Measurements from ENCODE around the gene CMC1.
A peak's percentile ranks its signal among the peaks of the same experiment; 100 is the strongest.

CMC1 gene

DNA sequence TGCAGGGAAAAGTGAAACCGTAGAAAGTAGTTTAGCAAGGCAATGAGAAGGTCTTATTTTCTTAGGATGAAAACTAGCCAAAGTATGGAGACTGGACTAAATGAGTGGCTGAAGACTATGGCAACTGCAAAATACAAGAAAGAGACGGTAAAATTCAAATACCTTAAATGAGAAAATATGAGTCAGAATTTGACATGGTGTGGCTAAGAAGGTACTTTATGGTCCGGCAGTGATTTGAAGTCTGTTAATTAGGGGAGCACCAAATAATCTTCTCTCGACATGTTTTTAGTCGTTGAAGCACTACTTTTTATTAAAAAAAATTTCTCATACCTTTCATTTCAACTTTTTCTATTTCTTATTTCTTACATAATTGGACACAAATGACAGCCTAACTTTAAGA, 12.8 kb upstream of the CMC1 start:
- H3K27ac Mint-ChIP-seq: no peak overlapping the region

GRCh38 chr3:28232659-28233058, 8.8 kb upstream of the CMC1 start:
- Mint-ChIP-seq H3K4me3 (no peak overlapping the region), H3K4me1 (peaks cover 6% of the 10 kb centered on the region), H3K9me3 (peaks cover 7 to 14% of the 10 kb centered on the region in 2 donors), H3K27ac (no peak overlapping the region), H3K27me3 (no peaks in the 10 kb centered on the region)
- ATAC-seq (no peak), DNase-seq (no peak)

More for the DNA sequence above, 12.8 kb upstream of the CMC1 start:
- Mint-ChIP-seq H3K27me3 (no peaks in the 10 kb centered on the region), H3K4me3 (no peak overlapping the region), H3K4me1 (peaks cover 11% of the 10 kb centered on the region), H3K9me3 (peaks cover 10 to 14% of the 10 kb centered on the region in 2 donors)
- DNase-seq (no peak), ATAC-seq (no peak)

DNA sequence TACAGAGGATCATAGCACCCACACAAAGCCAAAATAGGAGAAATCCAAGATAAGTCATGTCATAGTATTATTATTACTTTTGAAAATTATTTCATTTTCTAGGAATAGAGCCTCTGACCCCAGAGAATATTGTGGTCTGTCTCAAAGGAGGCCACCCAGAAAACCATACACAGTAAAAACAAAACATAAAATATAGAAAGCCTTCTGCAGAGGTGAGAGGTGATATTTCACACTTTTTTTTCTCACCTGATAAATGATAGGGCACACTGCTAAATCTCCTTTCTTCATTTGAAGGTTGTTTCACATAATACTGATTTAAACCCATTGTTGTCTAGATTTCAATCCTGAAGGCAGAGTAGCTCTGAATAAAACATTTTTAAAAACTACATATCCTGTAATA, 7.0 kb upstream of the CMC1 start:
- Mint-ChIP-seq H3K27me3 (no peaks in the 10 kb centered on the region), H3K4me1 (peaks cover 11% of the 10 kb centered on the region), H3K4me3 (no peak overlapping the region), H3K27ac (no peak overlapping the region), H3K9me3 (peaks cover 7 to 14% of the 10 kb centered on the region in 2 donors)
- DNase-seq: no peak
- no peak for ATAC-seq

DNA sequence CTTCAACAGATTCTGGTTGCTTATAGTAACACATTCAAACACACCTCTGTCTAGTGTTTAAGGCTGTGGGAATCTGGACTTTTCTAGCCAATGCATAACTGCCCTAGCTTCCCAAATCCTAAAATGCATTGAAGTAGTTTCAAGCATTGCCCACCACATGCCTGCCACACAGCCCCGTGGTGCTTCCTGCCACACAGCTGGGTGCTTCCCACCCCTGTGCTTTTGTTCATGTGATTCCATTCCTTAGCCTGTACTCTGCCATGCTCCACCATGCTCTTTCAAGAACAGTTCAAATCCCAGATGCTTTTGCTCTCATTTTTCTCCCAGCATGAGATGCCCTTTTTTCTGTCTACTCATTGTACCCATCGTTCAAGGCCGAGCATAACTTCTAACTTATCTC, 2.3 kb upstream of the CMC1 start:
- Mint-ChIP-seq H3K27me3 (no peaks in the 10 kb centered on the region), H3K4me1 (peaks cover 26% of the 10 kb centered on the region), H3K9me3 (peaks cover 7 to 11% of the 10 kb centered on the region in 2 donors), H3K4me3 (no peak overlapping the region), H3K27ac (no peak overlapping the region)
- DNase-seq (no peak), ATAC-seq (no peak)

GRCh38 chr3:28240441-28240840, 978 bp upstream of the CMC1 start:
- H3K4me1 Mint-ChIP-seq: peaks cover 37% of the 10 kb centered on the region
- ATAC-seq: no peak
- no peak for DNase-seq
- no peaks in the 10 kb centered on the region for H3K27me3 Mint-ChIP-seq
- peaks cover 3 to 6% of the 10 kb centered on the region in 2 donors for H3K9me3 Mint-ChIP-seq
- H3K27ac Mint-ChIP-seq: no peak overlapping the region
- H3K4me3 Mint-ChIP-seq: peak overlapping the region; percentile 89 to 91

- DNase-seq (no peak), ATAC-seq (no peak)
- Mint-ChIP-seq H3K4me3 (peak overlapping the region; percentile 89 to 91), H3K27me3 (no peaks in the 10 kb centered on the region), H3K9me3 (peaks cover 0 to 4% of the 10 kb centered on the region in 2 donors), H3K27ac (no peak overlapping the region), H3K4me1 (peaks cover 54% of the 10 kb centered on the region)
Measured at GRCh38 chr3:28242519-28242918, 1.1 kb downstream of the CMC1 start.

GRCh38 chr3:28243424-28244106, 2.1 kb downstream of the CMC1 start:
- Mint-ChIP-seq H3K9me3 (peaks cover 0 to 4% of the 10 kb centered on the region in 2 donors), H3K27ac (no peak overlapping the region), H3K4me1 (peaks cover 65% of the 10 kb centered on the region), H3K27me3 (no peaks in the 10 kb centered on the region), H3K4me3 (peak overlapping the region in 1 of 2 donors; percentile 91)
- ATAC-seq: no peak
- DNase-seq: no peak

GRCh38 chr3:28244491-28244890, 3.1 kb downstream of the CMC1 start:
- Mint-ChIP-seq H3K27me3 (no peaks in the 10 kb centered on the region), H3K4me3 (no peak overlapping the region)
- no peak for DNase-seq

DNA sequence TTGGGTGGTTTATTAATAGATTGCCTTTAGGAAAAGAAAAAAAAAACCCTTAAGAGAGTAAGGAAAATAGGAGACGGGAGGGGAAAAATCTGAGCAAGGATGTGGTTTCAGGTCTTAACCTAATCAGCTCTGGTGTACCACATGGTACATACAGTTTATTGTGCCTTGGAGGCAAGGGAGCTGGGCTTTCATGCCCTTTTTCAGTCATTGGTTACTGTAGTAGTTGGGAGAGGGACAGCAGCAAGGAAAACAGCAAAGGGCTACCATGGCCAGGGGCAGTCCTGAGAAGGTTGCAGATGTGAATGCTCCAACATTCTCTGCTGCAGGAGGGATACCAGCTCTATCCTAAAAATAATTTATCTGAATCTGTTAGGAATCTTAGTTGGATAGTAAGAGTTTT, 5.9 kb downstream of the CMC1 start:
- peaks cover 0 to 4% of the 10 kb centered on the region in 2 donors for H3K9me3 Mint-ChIP-seq
- peaks cover 89% of the 10 kb centered on the region for H3K4me1 Mint-ChIP-seq
- no peak overlapping the region for H3K27ac Mint-ChIP-seq
- H3K27me3 Mint-ChIP-seq: no peaks in the 10 kb centered on the region
- DNase-seq: no peak
- peak overlapping the region in 1 of 2 donors; percentile 5 for H3K4me3 Mint-ChIP-seq
- ATAC-seq: no peak

More at GRCh38 chr3:28244491-28244890, 3.1 kb downstream of the CMC1 start:
- Mint-ChIP-seq H3K27ac (no peak overlapping the region), H3K4me1 (peaks cover 66% of the 10 kb centered on the region), H3K9me3 (peaks cover 0 to 4% of the 10 kb centered on the region in 2 donors)
- no peak for ATAC-seq

DNA sequence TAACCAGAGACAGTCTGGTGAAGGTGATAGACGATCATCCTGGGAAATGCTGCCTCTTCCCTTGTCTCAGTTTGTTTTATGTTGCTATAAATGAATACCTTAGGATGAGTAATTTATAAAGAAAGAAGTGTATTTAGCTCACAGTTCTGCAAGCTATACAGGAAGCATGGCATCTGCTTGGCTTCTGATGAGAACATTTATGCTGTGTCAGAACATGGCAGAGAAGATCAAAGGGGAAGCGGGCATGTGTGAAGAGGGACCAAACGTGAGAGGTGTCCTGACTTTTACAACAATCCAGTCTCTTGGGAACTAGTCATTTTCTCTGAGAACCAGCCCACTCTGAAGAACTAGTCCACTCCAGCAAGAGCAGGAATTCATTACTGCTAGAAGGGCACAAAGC, 9.6 kb downstream of the CMC1 start:
- Mint-ChIP-seq H3K27me3 (no peaks in the 10 kb centered on the region), H3K4me1 (peaks cover 81% of the 10 kb centered on the region), H3K27ac (no peak overlapping the region), H3K9me3 (no peaks in the 10 kb centered on the region), H3K4me3 (no peak overlapping the region)
- DNase-seq: no peak
- ATAC-seq: no peak

DNA sequence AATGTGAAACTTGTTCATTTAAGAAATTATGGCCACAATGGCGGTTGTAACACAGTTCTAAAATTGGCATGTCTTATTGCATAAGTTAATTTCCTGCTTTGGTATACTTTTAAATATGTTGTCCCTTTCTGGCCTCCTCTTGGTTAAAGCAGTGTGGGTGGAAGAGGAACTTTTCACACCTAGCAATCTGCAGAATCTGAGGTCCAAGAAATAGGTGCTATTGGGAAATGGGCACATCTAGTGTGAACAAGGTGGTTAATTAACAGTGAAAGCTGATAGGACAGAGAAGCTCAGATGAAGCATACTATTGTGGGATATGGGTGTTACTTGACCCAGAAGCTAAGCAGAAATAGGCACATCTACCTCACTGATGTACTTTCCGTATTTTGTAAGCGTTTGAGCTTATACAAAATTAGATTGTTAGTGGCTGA, 10.6 kb downstream of the CMC1 start:
- ATAC-seq (no peak), DNase-seq (no peak)
- Mint-ChIP-seq H3K4me3 (no peak overlapping the region), H3K27ac (no peak overlapping the region), H3K27me3 (no peaks in the 10 kb centered on the region), H3K4me1 (peaks cover 71% of the 10 kb centered on the region), H3K9me3 (no peaks in the 10 kb centered on the region)

GRCh38 chr3:28253040-28253715, 11.8 kb downstream of the CMC1 start:
- Mint-ChIP-seq H3K27ac (no peak overlapping the region), H3K4me1 (peaks cover 60% of the 10 kb centered on the region), H3K4me3 (no peak overlapping the region), H3K9me3 (no peaks in the 10 kb centered on the region), H3K27me3 (no peaks in the 10 kb centered on the region)
- ATAC-seq: no peak
- no peak for DNase-seq

GRCh38 chr3:28262001-28262400, 20.6 kb downstream of the CMC1 start:
- no peak for DNase-seq
- H3K4me1 Mint-ChIP-seq: no peaks in the 10 kb centered on the region
- no peak overlapping the region for H3K27ac Mint-ChIP-seq

DNA sequence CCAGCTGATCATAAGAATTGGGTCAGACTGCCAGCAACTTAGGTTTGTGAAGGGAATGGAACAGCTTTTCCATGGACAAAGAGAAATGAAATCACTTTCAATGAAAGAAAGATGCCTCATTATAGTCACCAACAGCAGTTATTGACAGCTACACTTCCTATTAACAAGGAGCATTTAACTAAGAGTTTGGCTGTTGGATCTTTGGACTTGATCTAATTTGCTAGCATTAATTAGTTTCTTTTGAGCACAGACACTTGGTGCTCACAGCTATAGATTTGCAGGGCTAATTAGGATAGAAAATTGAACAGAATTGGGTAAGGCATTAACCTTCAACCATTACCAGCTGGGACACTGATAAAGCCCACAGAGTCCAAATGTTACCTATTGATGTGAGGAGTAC, 24.2 kb downstream of the CMC1 start:
- H3K4me3 Mint-ChIP-seq: no peak overlapping the region
- no peaks in the 10 kb centered on the region for H3K9me3 Mint-ChIP-seq
- no peaks in the 10 kb centered on the region for H3K27me3 Mint-ChIP-seq
- DNase-seq: no peak
- no peak overlapping the region for H3K27ac Mint-ChIP-seq
- H3K4me1 Mint-ChIP-seq: no peaks in the 10 kb centered on the region
- ATAC-seq: no peak

More at GRCh38 chr3:28262001-28262400, 20.6 kb downstream of the CMC1 start:
- Mint-ChIP-seq H3K27me3 (no peaks in the 10 kb centered on the region), H3K9me3 (no peaks in the 10 kb centered on the region), H3K4me3 (no peak overlapping the region)
- no peak for ATAC-seq

GRCh38 chr3:28267984-28268849, 26.8 kb downstream of the CMC1 start:
- Mint-ChIP-seq H3K4me3 (no peak overlapping the region), H3K27me3 (no peaks in the 10 kb centered on the region), H3K4me1 (no peaks in the 10 kb centered on the region), H3K9me3 (peaks cover 3 to 16% of the 10 kb centered on the region in 2 donors), H3K27ac (no peak overlapping the region)
- ATAC-seq (no peak), DNase-seq (no peak)

DNA sequence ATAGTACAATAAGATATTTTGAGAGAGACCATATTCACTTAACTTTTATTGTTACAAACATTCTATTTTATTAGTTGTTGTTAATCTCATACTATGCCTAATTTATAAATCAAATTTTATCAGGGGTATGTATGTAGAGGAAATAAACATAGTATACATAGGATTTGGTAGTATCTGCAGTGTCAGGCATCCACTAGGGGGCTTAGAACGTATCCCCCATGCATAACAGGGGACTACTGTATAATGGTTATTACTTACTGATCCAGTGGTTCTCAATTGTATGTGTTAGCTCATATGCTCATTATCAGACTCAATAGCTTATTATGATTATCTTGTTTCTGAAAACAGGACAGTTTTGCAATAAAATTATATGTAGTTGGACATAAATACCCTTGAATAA, 27.6 kb downstream of the CMC1 start:
- Mint-ChIP-seq H3K9me3 (peaks cover 10 to 24% of the 10 kb centered on the region in 2 donors), H3K27ac (no peak overlapping the region), H3K4me3 (no peak overlapping the region), H3K27me3 (no peaks in the 10 kb centered on the region), H3K4me1 (no peaks in the 10 kb centered on the region)
- ATAC-seq (no peak), DNase-seq (no peak)
